Karpas-422 (cell line): ENCODE data around the gene CCDC120. TPM values are rescaled to one million over a fixed set of nuclear protein-coding genes. Genes with fewer than 3 reads are reported as not detected.
A peak's percentile ranks its signal among the peaks of the same experiment; 100 is the strongest.

Source experiments
- DNase-seq: peaks from one replicate; pipeline ENCODE4 v3.0.0-alpha.2; 2015
- H2AFZ ChIP-seq: fragments of 200-600 bp; sonication (generic); 2 replicates; pipeline ENCODE4 v1.6.1; 2014; ENCODE audit warnings: antibody characterized with exemption, low read length, mixed read lengths
- H3K27ac ChIP-seq: fragments of 200-600 bp; sonication (generic); 2 replicates; pipeline ENCODE4 v1.5.1; 2014; ENCODE audit warnings: mild to moderate bottlenecking, low read length, moderate library complexity
- H3K27me3 ChIP-seq: fragments of 200-600 bp; sonication (generic); 2 replicates; pipeline ENCODE4 v1.6.1; 2014; ENCODE audit warnings: low read length, mixed read lengths
- H3K36me3 ChIP-seq: fragments of 200-600 bp; sonication (generic); 2 replicates; pipeline ENCODE4 v1.6.1; 2014; ENCODE audit warnings: low read length, mixed read lengths; ENCODE audit not compliant: insufficient read depth
- H3K4me1 ChIP-seq: fragments of 200-600 bp; sonication (generic); 2 replicates; pipeline ENCODE4 v1.6.1; 2014; ENCODE audit warnings: mild to moderate bottlenecking, low read length, mixed read lengths
- H3K4me2 ChIP-seq: fragments of 200-600 bp; sonication (generic); 2 replicates; pipeline ENCODE4 v1.6.1; 2014; ENCODE audit warnings: low read length, low read depth, mild to moderate bottlenecking; ENCODE audit not compliant: poor library complexity, severe bottlenecking
- H3K4me3 ChIP-seq: fragments of 200-600 bp; sonication (generic); 2 replicates; pipeline ENCODE4 v1.5.1; 2014; ENCODE audit warnings: mild to moderate bottlenecking, antibody characterized with exemption, low read length, mixed read lengths
- H3K79me2 ChIP-seq: fragments of 200-600 bp; sonication (generic); 2 replicates; pipeline ENCODE4 v1.6.1; 2014; ENCODE audit warnings: mild to moderate bottlenecking, low read length, mixed read lengths
- H3K9ac ChIP-seq: fragments of 200-600 bp; sonication (generic); 2 replicates; pipeline ENCODE4 v1.6.0; 2014; ENCODE audit warnings: low read length
- H3K9me2 ChIP-seq: fragments of 200-600 bp; sonication (generic), shearing (Covaris generic); replicated peaks from 2 replicates; pipeline ENCODE4 v1.6.0; 2014; ENCODE audit warnings: mild to moderate bottlenecking, low read length, moderate library complexity; ENCODE audit not compliant: insufficient read depth
- H3K9me3 ChIP-seq: fragments of 300-700, 200-600 bp; sonication (generic); 2 replicates; pipeline ENCODE4 v1.6.1; 2014; ENCODE audit warnings: low read length, mixed read lengths
- H4K20me1 ChIP-seq: fragments of 200-600 bp; sonication (generic); 2 replicates; pipeline ENCODE4 v1.6.1; 2014; ENCODE audit warnings: mild to moderate bottlenecking, antibody characterized with exemption, low read length, low read depth; ENCODE audit not compliant: insufficient read depth
- total RNA-seq: library from RNA; depleted of rRNA; stranded (reverse); fragments of >200 nt; shearing (Covaris generic); gene quantifications from 2 replicates; pipeline ENCODE4 v1.2.3, GENCODE V29; 2014; ENCODE audit warnings: low replicate concordance

The CCDC120 gene
- total RNA-seq, 1 experiment from 2014 or later = not detected

GRCh38 chrX:49077941-49078340 lies 19.1 kb downstream of the CCDC120 start:
- H3K27ac ChIP-seq = no peak overlapping the region
- no peak overlapping the region for H3K9ac ChIP-seq
- H3K9me2 ChIP-seq = no peaks in the 10 kb centered on the region
- H3K79me2 ChIP-seq = peaks cover 4% of the 10 kb centered on the region; the same call in 1 of the 2 replicates
- no peaks in the 10 kb centered on the region for H3K9me3 ChIP-seq
- no peaks in the 10 kb centered on the region for H3K27me3 ChIP-seq
- DNase-seq = peak; percentile 25
- no peak overlapping the region for H2AFZ ChIP-seq
- no peaks in the 10 kb centered on the region for H4K20me1 ChIP-seq
- no peaks in the 10 kb centered on the region for H3K36me3 ChIP-seq
- H3K4me3 ChIP-seq = no peak overlapping the region
- H3K4me2 ChIP-seq = no peak overlapping the region
- peaks cover 7% of the 10 kb centered on the region for H3K4me1 ChIP-seq

GRCh38 chrX:49079489-49080428 lies 21.0 kb downstream of the CCDC120 start, which contains the start of gene WDR45:
Gene WDR45, minus strand, starts transcription at chrX:49079887. Its CDS starts 1,792 bp downstream, at chrX:49078095.
- H2AFZ ChIP-seq = no peak within 1 kb of the TSS
- no peaks in the 10 kb centered on the region for H3K9me3 ChIP-seq
- H3K9me2 ChIP-seq = no peaks in the 10 kb centered on the region
- H3K79me2 ChIP-seq = peaks cover 4% of the 10 kb centered on the region; the same call in 1 of the 2 replicates
- peak within 1 kb of the TSS; percentile 76 for H3K9ac ChIP-seq
- H3K4me1 ChIP-seq = peaks cover 7% of the 10 kb centered on the region
- H3K4me3 ChIP-seq = peak within 1 kb of the TSS; percentile 84
- H3K36me3 ChIP-seq = no peaks in the 10 kb centered on the region
- peak within 1 kb of the TSS; percentile 43 for H3K27ac ChIP-seq
- H3K27me3 ChIP-seq = no peaks in the 10 kb centered on the region
- peak within 1 kb of the TSS; percentile 72 for H3K4me2 ChIP-seq
- peak; percentile 78 for DNase-seq
- no peaks in the 10 kb centered on the region for H4K20me1 ChIP-seq

- Histone ChIP-seq H3K9me2 (no peaks in the 10 kb centered on the region), H3K4me2 (no peak overlapping the region), H4K20me1 (no peaks in the 10 kb centered on the region), H3K4me3 (no peak overlapping the region), H3K36me3 (no peaks in the 10 kb centered on the region), H3K4me1 (peaks cover 7% of the 10 kb centered on the region), H2AFZ (no peak overlapping the region), H3K27me3 (no peaks in the 10 kb centered on the region), H3K79me2 (peaks cover 4% of the 10 kb centered on the region; the same call in 1 of the 2 replicates), H3K9me3 (no peaks in the 10 kb centered on the region), H3K9ac (no peak overlapping the region), H3K27ac (no peak overlapping the region)
- DNase-seq = no peak
Observed at GRCh38 chrX:49082271-49082871, 23.6 kb downstream of the CCDC120 start.

GRCh38 chrX:49089553-49089952 lies 30.8 kb downstream of the CCDC120 start:
- Histone ChIP-seq H3K79me2 (no peaks in the 10 kb centered on the region), H4K20me1 (no peaks in the 10 kb centered on the region), H3K36me3 (no peaks in the 10 kb centered on the region), H3K4me2 (no peak overlapping the region), H3K9me2 (no peaks in the 10 kb centered on the region), H3K4me1 (no peaks in the 10 kb centered on the region), H3K9ac (no peak overlapping the region), H3K27ac (no peak overlapping the region), H2AFZ (no peak overlapping the region), H3K27me3 (no peaks in the 10 kb centered on the region), H3K4me3 (no peak overlapping the region), H3K9me3 (no peaks in the 10 kb centered on the region)
- DNase-seq = no peak

GRCh38 chrX:49096419-49096818 lies 37.6 kb downstream of the CCDC120 start:
- Histone ChIP-seq H3K9ac (no peak overlapping the region), H3K27ac (no peak overlapping the region), H3K9me2 (no peaks in the 10 kb centered on the region), H3K27me3 (no peaks in the 10 kb centered on the region), H2AFZ (no peak overlapping the region), H3K4me2 (no peak overlapping the region), H3K4me3 (no peak overlapping the region), H3K9me3 (no peaks in the 10 kb centered on the region), H3K4me1 (peaks cover 3% of the 10 kb centered on the region), H4K20me1 (no peaks in the 10 kb centered on the region), H3K79me2 (0 out of 2 replicates have a peak, but pooled peaks cover 2% of the 10 kb centered on the region), H3K36me3 (no peaks in the 10 kb centered on the region)
- DNase-seq = no peak

GRCh38 chrX:49100704-49101628 lies 42.2 kb downstream of the CCDC120 start:
- no peaks in the 10 kb centered on the region for H3K27me3 ChIP-seq
- peak overlapping the region; percentile 80 for H3K27ac ChIP-seq
- no peaks in the 10 kb centered on the region for H4K20me1 ChIP-seq
- no peaks in the 10 kb centered on the region for H3K36me3 ChIP-seq
- H2AFZ ChIP-seq = no peak overlapping the region
- H3K4me2 ChIP-seq = peak overlapping the region; percentile 67
- H3K79me2 ChIP-seq = 0 out of 2 replicates have a peak, but pooled peaks cover 2% of the 10 kb centered on the region
- H3K9me2 ChIP-seq = no peaks in the 10 kb centered on the region
- no peaks in the 10 kb centered on the region for H3K9me3 ChIP-seq
- H3K4me1 ChIP-seq = peaks cover 10% of the 10 kb centered on the region
- peak; percentile 96 for DNase-seq
- H3K9ac ChIP-seq = peak overlapping the region; percentile 88
- H3K4me3 ChIP-seq = peak overlapping the region; percentile 65

- Histone ChIP-seq H3K4me2 (peak overlapping the region; percentile 67), H3K4me1 (peaks cover 10% of the 10 kb centered on the region), H3K36me3 (no peaks in the 10 kb centered on the region), H3K9me2 (no peaks in the 10 kb centered on the region), H3K27ac (no peak overlapping the region), H3K27me3 (no peaks in the 10 kb centered on the region), H3K9ac (peak overlapping the region; percentile 75), H2AFZ (no peak overlapping the region), H3K4me3 (peak overlapping the region; percentile 65), H3K9me3 (no peaks in the 10 kb centered on the region), H4K20me1 (no peaks in the 10 kb centered on the region), H3K79me2 (0 out of 2 replicates have a peak, but pooled peaks cover 2% of the 10 kb centered on the region)
- peak; percentile 60 for DNase-seq
Observed at GRCh38 chrX:49101629-49101984, 42.8 kb downstream of the CCDC120 start.
